Astrocyte (in vitro differentiated cells and primary cell): ENCODE measurements around the gene DCHS2. TPM values are rescaled to one million over a fixed set of nuclear protein-coding genes. Genes with fewer than 3 reads are reported as not detected.

Source experiments
- DNase-seq: peaks from one replicate; pipeline ENCODE4 v3.0.0-alpha.2; 2010; ENCODE audit warnings: low read depth
- FAIRE-seq: peaks from 2 replicates; lab custom pipeline; 2011; peaks lifted over from hg19 to GRCh38; lab: Jason Lieb, UNC
- H2AFZ ChIP-seq: 2 replicates; pipeline ENCODE4 v1.6.0; 2012; ENCODE audit warnings: low read depth, low read length, inconsistent platforms
- H3K27ac ChIP-seq: 2 replicates; pipeline ENCODE4 v1.5.1; 2011; ENCODE audit warnings: low read depth, low read length, inconsistent platforms
- H3K27me3 ChIP-seq: 2 replicates; pipeline ENCODE4 v1.6.0; 2011; ENCODE audit warnings: low read length, inconsistent platforms; ENCODE audit not compliant: insufficient read depth
- H3K36me3 ChIP-seq: 2 replicates; pipeline ENCODE4 v1.5.1; 2011; ENCODE audit warnings: low read length, inconsistent platforms; ENCODE audit not compliant: insufficient read depth
- H3K4me1 ChIP-seq: 2 replicates; pipeline ENCODE4 v1.5.1; 2011; ENCODE audit warnings: low read length, inconsistent platforms; ENCODE audit not compliant: insufficient read depth
- H3K4me2 ChIP-seq: 2 replicates; pipeline ENCODE4 v1.6.0; 2012; ENCODE audit warnings: low read length, inconsistent platforms
- H3K4me3 ChIP-seq: 2 replicates; pipeline ENCODE4 v1.5.1; 2011; ENCODE audit warnings: low read depth, mild to moderate bottlenecking, low read length, inconsistent platforms; ENCODE audit not compliant: insufficient read depth
- H3K79me2 ChIP-seq: 2 replicates; pipeline ENCODE4 v1.6.0; 2012; ENCODE audit warnings: mild to moderate bottlenecking, low read length, inconsistent platforms; ENCODE audit not compliant: insufficient read depth
- H3K9ac ChIP-seq: 2 replicates; pipeline ENCODE4 v1.6.0; 2012; ENCODE audit warnings: mild to moderate bottlenecking, low read length, inconsistent platforms
- H3K9me3 ChIP-seq: 2 replicates; pipeline ENCODE4 v1.5.1; 2012; ENCODE audit warnings: low read depth, mild to moderate bottlenecking, low read length, inconsistent platforms; ENCODE audit not compliant: insufficient read depth
- H4K20me1 ChIP-seq: 2 replicates; pipeline ENCODE4 v1.6.0; 2012; ENCODE audit warnings: low read length, inconsistent platforms; ENCODE audit not compliant: insufficient read depth
- H3K27ac Mint-ChIP-seq: one replicate; pipeline ENCODE4 v1.8.0; 2021; ENCODE audit warnings: mild to moderate bottlenecking, mixed read lengths; ENCODE audit not compliant: unreplicated experiment
- H3K27me3 Mint-ChIP-seq: one replicate; pipeline ENCODE4 v1.8.0; 2021; ENCODE audit warnings: low read depth, mixed read lengths; ENCODE audit not compliant: unreplicated experiment
- H3K36me3 Mint-ChIP-seq: one replicate; pipeline ENCODE4 v1.8.0; 2021; ENCODE audit warnings: low read depth, mixed read lengths; ENCODE audit not compliant: unreplicated experiment
- H3K4me1 Mint-ChIP-seq: one replicate; pipeline ENCODE4 v1.8.0; 2021; ENCODE audit warnings: low read depth, mixed read lengths; ENCODE audit not compliant: unreplicated experiment
- H3K4me3 Mint-ChIP-seq: one replicate; pipeline ENCODE4 v1.8.0; 2021; ENCODE audit warnings: mild to moderate bottlenecking, moderate library complexity, mixed read lengths; ENCODE audit not compliant: unreplicated experiment
- H3K9me3 Mint-ChIP-seq: one replicate; pipeline ENCODE4 v1.8.0; 2021; ENCODE audit warnings: mild to moderate bottlenecking, mixed read lengths; ENCODE audit not compliant: unreplicated experiment
- EZH2 ChIP-seq: IDR thresholded peaks from 2 replicates; pipeline ENCODE4 v1.6.1; 2012; ENCODE audit warnings: mild to moderate bottlenecking, low read length, inconsistent platforms; ENCODE audit not compliant: insufficient read depth
- total RNA-seq: library from RNA; stranded (reverse); gene quantifications from 2 replicates; pipeline ENCODE4 v1.2.1, GENCODE V29; 2021
- TF ChIP-seq, protein P1 (sequence below): IDR thresholded peaks from 2 replicates; pipeline ENCODE4 v1.5.1; 2011; ENCODE audit warnings: low read depth, mild to moderate bottlenecking, inconsistent platforms, low read length, moderate library complexity; ENCODE audit not compliant: insufficient read depth

DCHS2 gene
- total RNA-seq, 1 donor from 2014 or later: 0.25 TPM

DNA sequence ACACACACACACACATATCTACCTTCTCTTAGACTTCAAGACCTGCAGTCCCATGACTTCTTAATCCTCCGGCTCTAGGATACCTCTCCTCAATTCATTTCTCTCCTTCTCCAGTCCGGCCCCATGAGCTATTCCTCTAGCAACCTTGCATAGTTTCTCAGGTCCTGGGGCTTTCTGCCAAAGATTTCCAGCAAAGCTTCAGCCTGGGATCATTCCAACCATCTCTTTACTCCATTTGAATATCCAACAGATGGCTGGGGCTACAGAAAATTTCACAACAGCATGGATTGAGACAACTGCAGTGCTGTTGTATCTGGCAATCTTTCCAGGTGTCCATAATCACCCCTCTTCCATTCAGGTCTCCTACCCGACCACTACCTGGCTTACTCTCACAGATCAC is 184.1 kb downstream of the DCHS2 start:
- Mint-ChIP-seq H3K9me3 (peaks cover 7% of the 10 kb centered on the region), H3K4me1 (no peaks in the 10 kb centered on the region), H3K27me3 (no peaks in the 10 kb centered on the region), H3K36me3 (no peaks in the 10 kb centered on the region), H3K27ac (no peak overlapping the region), H3K4me3 (no peak overlapping the region)
- Histone ChIP-seq H4K20me1 (no peaks in the 10 kb centered on the region), H3K9me3 (no peaks in the 10 kb centered on the region), H2AFZ (no peak overlapping the region), H3K4me3 (no peak overlapping the region), H3K79me2 (no peaks in the 10 kb centered on the region), H3K4me2 (no peak overlapping the region), H3K36me3 (no peaks in the 10 kb centered on the region), H3K4me1 (no peaks in the 10 kb centered on the region), H3K9ac (no peak overlapping the region), H3K27me3 (no peaks in the 10 kb centered on the region), H3K27ac (no peak overlapping the region)
- no peak for TF ChIP-seq EZH2
- TF ChIP-seq, protein P1, sequence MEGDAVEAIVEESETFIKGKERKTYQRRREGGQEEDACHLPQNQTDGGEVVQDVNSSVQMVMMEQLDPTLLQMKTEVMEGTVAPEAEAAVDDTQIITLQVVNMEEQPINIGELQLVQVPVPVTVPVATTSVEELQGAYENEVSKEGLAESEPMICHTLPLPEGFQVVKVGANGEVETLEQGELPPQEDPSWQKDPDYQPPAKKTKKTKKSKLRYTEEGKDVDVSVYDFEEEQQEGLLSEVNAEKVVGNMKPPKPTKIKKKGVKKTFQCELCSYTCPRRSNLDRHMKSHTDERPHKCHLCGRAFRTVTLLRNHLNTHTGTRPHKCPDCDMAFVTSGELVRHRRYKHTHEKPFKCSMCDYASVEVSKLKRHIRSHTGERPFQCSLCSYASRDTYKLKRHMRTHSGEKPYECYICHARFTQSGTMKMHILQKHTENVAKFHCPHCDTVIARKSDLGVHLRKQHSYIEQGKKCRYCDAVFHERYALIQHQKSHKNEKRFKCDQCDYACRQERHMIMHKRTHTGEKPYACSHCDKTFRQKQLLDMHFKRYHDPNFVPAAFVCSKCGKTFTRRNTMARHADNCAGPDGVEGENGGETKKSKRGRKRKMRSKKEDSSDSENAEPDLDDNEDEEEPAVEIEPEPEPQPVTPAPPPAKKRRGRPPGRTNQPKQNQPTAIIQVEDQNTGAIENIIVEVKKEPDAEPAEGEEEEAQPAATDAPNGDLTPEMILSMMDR: no peak
- FAIRE-seq: no peak
- DNase-seq: no peak

DNA sequence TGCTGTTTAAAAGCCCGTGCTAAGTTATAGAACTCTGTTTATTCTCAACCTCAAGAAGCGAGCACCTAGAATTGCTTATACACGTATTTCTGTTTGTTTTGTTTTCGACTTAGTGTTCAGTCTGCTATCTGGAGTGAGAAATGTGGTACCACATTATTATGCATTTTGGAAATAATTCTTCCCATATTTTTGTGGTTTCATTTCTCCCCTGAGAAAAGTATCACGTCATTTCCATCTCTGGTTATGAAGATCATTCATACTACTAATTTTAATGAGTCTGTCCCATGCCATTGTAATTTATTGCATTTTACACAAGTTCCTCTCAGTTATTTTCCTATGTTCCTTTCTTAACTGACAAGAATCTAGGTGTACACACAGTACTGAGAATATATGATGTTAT is 186.0 kb downstream of the DCHS2 start:
- H3K27me3 Mint-ChIP-seq: no peaks in the 10 kb centered on the region
- Histone ChIP-seq H3K4me1 (no peaks in the 10 kb centered on the region), H4K20me1 (no peaks in the 10 kb centered on the region), H3K4me3 (no peak overlapping the region), H3K9ac (no peak overlapping the region), H3K27ac (no peak overlapping the region), H2AFZ (no peak overlapping the region), H3K9me3 (no peaks in the 10 kb centered on the region), H3K27me3 (no peaks in the 10 kb centered on the region), H3K79me2 (no peaks in the 10 kb centered on the region), H3K4me2 (no peak overlapping the region), H3K36me3 (no peaks in the 10 kb centered on the region)
- no peak overlapping the region for H3K27ac Mint-ChIP-seq
- TF ChIP-seq EZH2: no peak
- TF ChIP-seq, protein P1: no peak
- no peaks in the 10 kb centered on the region for H3K36me3 Mint-ChIP-seq
- H3K9me3 Mint-ChIP-seq: peaks cover 7% of the 10 kb centered on the region
- FAIRE-seq (no peak), DNase-seq (no peak)
- H3K4me3 Mint-ChIP-seq: no peak overlapping the region
- H3K4me1 Mint-ChIP-seq: no peaks in the 10 kb centered on the region

DNA sequence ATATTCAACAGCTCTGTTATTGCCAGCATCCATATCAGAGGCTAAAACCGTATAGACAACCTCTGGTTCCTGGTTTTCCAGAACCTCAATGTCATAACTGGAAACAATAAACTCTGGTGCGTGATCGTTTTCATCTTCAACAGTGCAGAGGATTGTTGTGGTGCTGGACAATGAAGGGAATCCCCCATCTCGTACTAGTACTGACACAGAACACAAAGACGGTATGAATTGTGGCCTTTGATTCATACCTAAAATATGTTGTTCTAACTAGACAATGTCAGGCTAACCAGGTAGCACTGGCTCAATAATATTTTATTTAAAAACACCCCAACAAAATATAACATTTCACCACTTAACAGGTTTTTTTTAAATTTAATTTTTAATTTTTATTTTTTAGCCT is 186.9 kb downstream of the DCHS2 start:
- H3K9me3 Mint-ChIP-seq: peaks cover 7% of the 10 kb centered on the region

More for the DNA sequence above, 186.9 kb downstream of the DCHS2 start:
- Histone ChIP-seq H3K27me3 (no peaks in the 10 kb centered on the region), H4K20me1 (no peaks in the 10 kb centered on the region), H3K9me3 (no peaks in the 10 kb centered on the region), H3K27ac (no peak overlapping the region), H3K4me2 (no peak overlapping the region), H3K79me2 (no peaks in the 10 kb centered on the region), H3K4me1 (no peaks in the 10 kb centered on the region), H3K9ac (no peak overlapping the region), H2AFZ (no peak overlapping the region), H3K4me3 (no peak overlapping the region), H3K36me3 (no peaks in the 10 kb centered on the region)
- Mint-ChIP-seq H3K27ac (no peak overlapping the region), H3K4me1 (no peaks in the 10 kb centered on the region), H3K27me3 (peaks cover 4% of the 10 kb centered on the region), H3K4me3 (no peak overlapping the region), H3K36me3 (no peaks in the 10 kb centered on the region)
- no peak for FAIRE-seq
- TF ChIP-seq, protein P1: no peak
- no peak for TF ChIP-seq EZH2
- DNase-seq: no peak
